HepG2 (cell line): ENCODE measurements around the gene MT1M. TPM values are rescaled to one million over a fixed set of nuclear protein-coding genes. Genes with fewer than 3 reads are reported as not detected.

Source experiments
- ARID2 ChIP-seq: sonication (generic); formaldehyde crosslinking; IDR thresholded peaks from 2 replicates; pipeline ENCODE4 v1.8.1; 2022; ENCODE audit warnings: mild to moderate bottlenecking, missing genetic modification reagents, borderline replicate concordance
- DNMT3B ChIP-seq: conservative IDR thresholded peaks from 2 replicates; pipeline ENCODE4 v1.6.1; 2016; ENCODE audit warnings: missing biosample characterization, control low read depth
- FOSL1 ChIP-seq: sonication (generic); formaldehyde crosslinking; IDR thresholded peaks from 2 replicates; pipeline ENCODE4 v1.9.0; 2021; ENCODE audit warnings: missing genetic modification reagents, borderline replicate concordance
- FOXM1 ChIP-seq: sonication (generic); formaldehyde crosslinking; IDR thresholded peaks from 2 replicates; pipeline ENCODE4 v1.5.0; 2020; ENCODE audit warnings: missing genetic modification reagents
- MTF2 ChIP-seq: sonication (generic); formaldehyde crosslinking; IDR thresholded peaks from 2 replicates; pipeline ENCODE4 v1.5.0; 2020; ENCODE audit warnings: missing genetic modification reagents, borderline replicate concordance
- NCOA2 ChIP-seq: sonication (generic); formaldehyde crosslinking; IDR thresholded peaks from 2 replicates; pipeline ENCODE4 v1.8.0; 2022; ENCODE audit warnings: inconsistent platforms
- NFE2L1 ChIP-seq: sonication (generic); formaldehyde crosslinking; IDR thresholded peaks from 2 replicates; pipeline ENCODE4 v1.4.0; 2020; ENCODE audit warnings: missing genetic modification reagents, mild to moderate bottlenecking, borderline replicate concordance
- POGZ ChIP-seq: sonication (generic); formaldehyde crosslinking; IDR thresholded peaks from 2 replicates; pipeline ENCODE4 v1.4.0; 2020; ENCODE audit warnings: mild to moderate bottlenecking, missing genetic modification reagents
- ZNF20 ChIP-seq: sonication (generic); formaldehyde crosslinking; IDR thresholded peaks from 2 replicates; pipeline ENCODE4 v1.4.0; 2020; ENCODE audit warnings: mild to moderate bottlenecking, moderate library complexity, missing genetic modification reagents
- ZNF3 ChIP-seq: IDR thresholded peaks from 2 replicates; pipeline ENCODE4 v1.7.0; 2017; ENCODE audit warnings: inconsistent platforms
- ZNF34 ChIP-seq: sonication (generic); formaldehyde crosslinking; IDR thresholded peaks from 2 replicates; pipeline ENCODE4 v1.4.0; 2020; ENCODE audit warnings: mild to moderate bottlenecking, missing genetic modification reagents, borderline replicate concordance
- ZNF570 ChIP-seq: sonication (generic); formaldehyde crosslinking; IDR thresholded peaks from 2 replicates; pipeline ENCODE4 v1.4.0; 2020; ENCODE audit warnings: mild to moderate bottlenecking, missing genetic modification reagents, borderline replicate concordance
- ZNF598 ChIP-seq: sonication (generic); formaldehyde crosslinking; IDR thresholded peaks from 2 replicates; pipeline ENCODE4 v1.5.1; 2020; ENCODE audit warnings: mild to moderate bottlenecking, missing genetic modification reagents, borderline replicate concordance
- ZNF7 ChIP-seq: IDR thresholded peaks from 2 replicates; pipeline ENCODE4 v1.6.1; 2016; ENCODE audit warnings: missing biosample characterization, missing genetic modification reagents
- ZNF772 ChIP-seq: sonication (generic); formaldehyde crosslinking; IDR thresholded peaks from 2 replicates; pipeline ENCODE4 v1.5.0; 2020; ENCODE audit warnings: mild to moderate bottlenecking, missing genetic modification reagents
- ZNF773 ChIP-seq: sonication (generic); formaldehyde crosslinking; IDR thresholded peaks from 2 replicates; pipeline ENCODE4 v1.4.0; 2020; ENCODE audit warnings: missing genetic modification reagents, borderline replicate concordance
- ZNF816 ChIP-seq: sonication (generic); formaldehyde crosslinking; IDR thresholded peaks from 2 replicates; pipeline ENCODE4 v1.8.0; 2022; ENCODE audit warnings: missing genetic modification reagents, mild to moderate bottlenecking, borderline replicate concordance
- polyA plus RNA-seq, 8 experiments: library from polyadenylated mRNA; depleted of rRNA in 3 of 8; stranded (reverse) in 7 of 8; unstranded in 1 of 8; fragments of >200 nt; fragmentation: Illumina TruSeq in 4 of 8; extraction: Trizol in 4 of 8; gene quantifications; 2 replicates each; pipeline versions ENCODE4 v1.2.1 to v1.2.3, GENCODE V29; 2011 to 2016; ENCODE audit warnings: low read depth in 4 of 8, missing spikeins in 1 of 8, mixed read lengths in 1 of 8; ENCODE audit not compliant: insufficient read depth in 1 of 8
- total RNA-seq, 5 experiments: library from RNA; depleted of rRNA; stranded (reverse); fragments of >200 nt; fragmentation: Illumina TruSeq; extraction: Trizol; gene quantifications; 2 replicates each; pipeline ENCODE4 v1.2.3, GENCODE V29; 2016; ENCODE audit warnings: low read depth in 1 of 5
- TF ChIP-seq, protein P1 (sequence below): sonication (generic); formaldehyde crosslinking; IDR thresholded peaks from 2 replicates; pipeline ENCODE4 v1.4.0; 2020; ENCODE audit warnings: missing genetic modification reagents
- TF ChIP-seq, protein P2 (sequence below): sonication (generic); formaldehyde crosslinking; IDR thresholded peaks from 2 replicates; pipeline ENCODE4 v1.4.0; 2020; ENCODE audit warnings: missing genetic modification reagents, borderline replicate concordance
- TF ChIP-seq, protein P3 (sequence below): sonication (generic); formaldehyde crosslinking; IDR thresholded peaks from 2 replicates; pipeline ENCODE4 v1.5.0; 2020; ENCODE audit warnings: mild to moderate bottlenecking, missing genetic modification reagents

MT1M gene
- total and polyA plus RNA-seq, 2 of the 13 experiments (the other 11 are each of a cell fraction or from before 2014, with no cell fraction given), result 4.6 TPM; not detected in 1

DNA sequence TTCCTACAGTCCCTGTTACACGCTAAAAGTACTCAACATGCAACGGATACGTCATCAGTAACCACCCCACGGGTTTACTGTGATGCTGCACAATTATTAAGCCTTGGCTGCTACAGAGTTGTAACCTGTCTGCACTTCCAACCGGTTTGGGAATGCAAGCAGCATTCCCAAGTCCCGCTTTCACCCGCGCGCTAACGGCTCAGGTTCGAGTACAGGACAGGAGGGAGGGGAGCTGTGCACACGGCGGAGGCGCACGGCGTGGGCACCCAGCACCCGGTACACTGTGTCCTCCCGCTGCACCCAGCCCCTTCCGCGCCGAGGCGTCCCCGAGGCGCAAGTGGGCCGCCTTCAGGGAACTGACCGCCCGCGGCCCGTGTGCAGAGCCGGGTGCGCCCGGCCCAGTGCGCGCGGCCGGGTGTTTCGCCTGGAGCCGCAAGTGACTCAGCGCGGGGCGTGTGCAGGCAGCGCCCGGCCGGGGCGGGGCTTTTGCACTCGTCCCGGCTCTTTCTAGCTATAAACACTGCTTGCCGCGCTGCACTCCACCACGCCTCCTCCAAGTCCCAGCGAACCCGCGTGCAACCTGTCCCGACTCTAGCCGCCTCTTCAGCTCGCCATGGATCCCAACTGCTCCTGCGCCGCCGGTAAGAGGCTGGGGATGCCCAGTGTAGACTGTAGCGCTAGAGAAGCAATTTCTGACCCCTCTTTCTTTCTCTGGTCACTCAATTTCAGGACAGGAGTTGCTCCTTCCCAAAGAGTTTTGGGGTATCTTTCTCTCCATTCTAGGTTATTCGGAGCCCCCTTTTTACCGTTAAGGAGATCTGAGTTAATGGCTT is 24.2 kb upstream of the MT1M start, which contains the start of gene MT2A (continued):
- TF ChIP-seq NCOA2 (CRISPR knock-in tag) (peak; percentile 44; the same call in 1 of the 2 replicates), ZNF772 (CRISPR knock-in tag) (peak; percentile 95), ZNF34 (no peak), FOSL1 (CRISPR knock-in tag) (peak; percentile 84; the same call in 1 of the 2 replicates), ZNF7 (CRISPR knock-in tag) (no peak), DNMT3B (no peak), ZNF20 (CRISPR knock-in tag) (peak; percentile 56; the same call in 1 of the 2 replicates), ZNF773 (CRISPR knock-in tag) (no peak; the same call in 1 of the 2 replicates), FOXM1 (CRISPR knock-in tag) (0 out of 2 replicates have a peak, but pooled peaks have one; percentile 47), ARID2 (peak; percentile 87), ZNF598 (peak; percentile 53; the same call in 1 of the 2 replicates), ZNF3 (CRISPR knock-in tag) (peak; percentile 25; the same call in 1 of the 2 replicates), POGZ (CRISPR knock-in tag) (peak; percentile 88), ZNF570 (CRISPR knock-in tag) (no peak), ZNF816 (CRISPR knock-in tag) (peak; percentile 46), NFE2L1 (CRISPR knock-in tag) (peak; percentile 88; the same call in 1 of the 2 replicates), MTF2 (CRISPR knock-in tag) (no peak)
- TF ChIP-seq, protein P1, sequence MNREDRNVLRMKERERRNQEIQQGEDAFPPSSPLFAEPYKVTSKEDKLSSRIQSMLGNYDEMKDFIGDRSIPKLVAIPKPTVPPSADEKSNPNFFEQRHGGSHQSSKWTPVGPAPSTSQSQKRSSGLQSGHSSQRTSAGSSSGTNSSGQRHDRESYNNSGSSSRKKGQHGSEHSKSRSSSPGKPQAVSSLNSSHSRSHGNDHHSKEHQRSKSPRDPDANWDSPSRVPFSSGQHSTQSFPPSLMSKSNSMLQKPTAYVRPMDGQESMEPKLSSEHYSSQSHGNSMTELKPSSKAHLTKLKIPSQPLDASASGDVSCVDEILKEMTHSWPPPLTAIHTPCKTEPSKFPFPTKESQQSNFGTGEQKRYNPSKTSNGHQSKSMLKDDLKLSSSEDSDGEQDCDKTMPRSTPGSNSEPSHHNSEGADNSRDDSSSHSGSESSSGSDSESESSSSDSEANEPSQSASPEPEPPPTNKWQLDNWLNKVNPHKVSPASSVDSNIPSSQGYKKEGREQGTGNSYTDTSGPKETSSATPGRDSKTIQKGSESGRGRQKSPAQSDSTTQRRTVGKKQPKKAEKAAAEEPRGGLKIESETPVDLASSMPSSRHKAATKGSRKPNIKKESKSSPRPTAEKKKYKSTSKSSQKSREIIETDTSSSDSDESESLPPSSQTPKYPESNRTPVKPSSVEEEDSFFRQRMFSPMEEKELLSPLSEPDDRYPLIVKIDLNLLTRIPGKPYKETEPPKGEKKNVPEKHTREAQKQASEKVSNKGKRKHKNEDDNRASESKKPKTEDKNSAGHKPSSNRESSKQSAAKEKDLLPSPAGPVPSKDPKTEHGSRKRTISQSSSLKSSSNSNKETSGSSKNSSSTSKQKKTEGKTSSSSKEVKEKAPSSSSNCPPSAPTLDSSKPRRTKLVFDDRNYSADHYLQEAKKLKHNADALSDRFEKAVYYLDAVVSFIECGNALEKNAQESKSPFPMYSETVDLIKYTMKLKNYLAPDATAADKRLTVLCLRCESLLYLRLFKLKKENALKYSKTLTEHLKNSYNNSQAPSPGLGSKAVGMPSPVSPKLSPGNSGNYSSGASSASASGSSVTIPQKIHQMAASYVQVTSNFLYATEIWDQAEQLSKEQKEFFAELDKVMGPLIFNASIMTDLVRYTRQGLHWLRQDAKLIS (CRISPR knock-in tag), result 0 out of 2 replicates have a peak, but pooled peaks have one; percentile 54
- TF ChIP-seq, protein P2, sequence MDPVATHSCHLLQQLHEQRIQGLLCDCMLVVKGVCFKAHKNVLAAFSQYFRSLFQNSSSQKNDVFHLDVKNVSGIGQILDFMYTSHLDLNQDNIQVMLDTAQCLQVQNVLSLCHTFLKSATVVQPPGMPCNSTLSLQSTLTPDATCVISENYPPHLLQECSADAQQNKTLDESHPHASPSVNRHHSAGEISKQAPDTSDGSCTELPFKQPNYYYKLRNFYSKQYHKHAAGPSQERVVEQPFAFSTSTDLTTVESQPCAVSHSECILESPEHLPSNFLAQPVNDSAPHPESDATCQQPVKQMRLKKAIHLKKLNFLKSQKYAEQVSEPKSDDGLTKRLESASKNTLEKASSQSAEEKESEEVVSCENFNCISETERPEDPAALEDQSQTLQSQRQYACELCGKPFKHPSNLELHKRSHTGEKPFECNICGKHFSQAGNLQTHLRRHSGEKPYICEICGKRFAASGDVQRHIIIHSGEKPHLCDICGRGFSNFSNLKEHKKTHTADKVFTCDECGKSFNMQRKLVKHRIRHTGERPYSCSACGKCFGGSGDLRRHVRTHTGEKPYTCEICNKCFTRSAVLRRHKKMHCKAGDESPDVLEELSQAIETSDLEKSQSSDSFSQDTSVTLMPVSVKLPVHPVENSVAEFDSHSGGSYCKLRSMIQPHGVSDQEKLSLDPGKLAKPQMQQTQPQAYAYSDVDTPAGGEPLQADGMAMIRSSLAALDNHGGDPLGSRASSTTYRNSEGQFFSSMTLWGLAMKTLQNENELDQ, result no peak
- TF ChIP-seq, protein P3, sequence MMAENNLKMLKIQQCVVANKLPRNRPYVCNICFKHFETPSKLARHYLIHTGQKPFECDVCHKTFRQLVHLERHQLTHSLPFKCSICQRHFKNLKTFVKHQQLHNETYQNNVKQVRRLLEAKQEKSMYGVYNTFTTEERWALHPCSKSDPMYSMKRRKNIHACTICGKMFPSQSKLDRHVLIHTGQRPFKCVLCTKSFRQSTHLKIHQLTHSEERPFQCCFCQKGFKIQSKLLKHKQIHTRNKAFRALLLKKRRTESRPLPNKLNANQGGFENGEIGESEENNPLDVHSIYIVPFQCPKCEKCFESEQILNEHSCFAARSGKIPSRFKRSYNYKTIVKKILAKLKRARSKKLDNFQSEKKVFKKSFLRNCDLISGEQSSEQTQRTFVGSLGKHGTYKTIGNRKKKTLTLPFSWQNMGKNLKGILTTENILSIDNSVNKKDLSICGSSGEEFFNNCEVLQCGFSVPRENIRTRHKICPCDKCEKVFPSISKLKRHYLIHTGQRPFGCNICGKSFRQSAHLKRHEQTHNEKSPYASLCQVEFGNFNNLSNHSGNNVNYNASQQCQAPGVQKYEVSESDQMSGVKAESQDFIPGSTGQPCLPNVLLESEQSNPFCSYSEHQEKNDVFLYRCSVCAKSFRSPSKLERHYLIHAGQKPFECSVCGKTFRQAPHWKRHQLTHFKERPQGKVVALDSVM (CRISPR knock-in tag), result peak; percentile 27; the same call in 1 of the 2 replicates
